CD4-positive, alpha-beta T cell treated with Interleukin-17A for 4 hours (primary cell): Measurements from ENCODE around the gene PBXIP1.
"Not testable (repeated sequence)": the region's sequence is repeated elsewhere in the genome, so short reads cannot be mapped to it uniquely, and the experiment has no call there.

ENCODE experiments used
- DNase-seq: peaks from one replicate; pipeline ENCODE4 v3.0.0-alpha.2; 2020; ENCODE audit warnings: mixed read lengths

Gene PBXIP1

GRCh38 chr1:154994591-154994990 lies 38.7 kb upstream of the PBXIP1 start:
- DNase-seq, result no peak

GRCh38 chr1:154994269-154994587 lies 38.3 kb upstream of the PBXIP1 start:
- no peak for DNase-seq

DNA sequence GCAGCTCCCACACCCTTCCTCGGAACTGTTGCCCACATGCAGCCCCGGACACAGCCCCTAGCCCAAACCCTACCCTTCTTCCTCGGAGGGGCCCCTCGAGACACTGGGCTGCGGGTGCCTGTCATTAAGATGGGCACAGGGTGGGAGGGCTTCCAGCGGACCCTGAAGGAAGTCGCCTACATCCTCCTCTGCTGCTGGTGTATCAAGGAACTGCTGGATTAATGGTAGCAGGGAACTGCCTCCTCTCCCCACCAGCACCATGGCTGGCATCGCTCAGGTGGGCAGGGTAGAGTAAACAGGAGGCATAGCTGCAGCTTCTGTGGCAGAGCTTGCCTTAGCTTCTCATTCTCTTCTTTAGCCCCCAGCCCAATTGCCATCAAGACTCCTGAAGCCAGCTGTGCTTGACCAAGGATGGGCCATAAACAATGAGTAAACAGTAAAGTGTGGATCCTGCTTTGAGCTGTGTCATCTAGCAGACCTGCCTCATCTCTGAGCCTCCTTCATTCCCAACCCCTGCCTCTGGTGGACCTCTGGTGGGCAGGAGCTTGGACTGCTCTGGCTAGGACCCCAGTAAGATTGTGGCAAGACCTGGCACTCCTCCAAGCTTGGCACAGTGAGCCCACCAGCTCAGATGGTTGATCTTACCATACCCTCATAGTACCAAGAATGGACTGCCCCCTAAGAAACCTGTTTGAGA lies 37.8 kb upstream of the PBXIP1 start, which contains the start of gene LENEP:
TSS of gene LENEP (plus strand) at position 15 of the 697 bp plus-strand sequence. CDS start at position 37, 22 bp downstream.
- DNase-seq, result no peak

GRCh38 chr1:154992721-154993571 lies 37.0 kb upstream of the PBXIP1 start:
- peak; percentile 37 for DNase-seq

DNA sequence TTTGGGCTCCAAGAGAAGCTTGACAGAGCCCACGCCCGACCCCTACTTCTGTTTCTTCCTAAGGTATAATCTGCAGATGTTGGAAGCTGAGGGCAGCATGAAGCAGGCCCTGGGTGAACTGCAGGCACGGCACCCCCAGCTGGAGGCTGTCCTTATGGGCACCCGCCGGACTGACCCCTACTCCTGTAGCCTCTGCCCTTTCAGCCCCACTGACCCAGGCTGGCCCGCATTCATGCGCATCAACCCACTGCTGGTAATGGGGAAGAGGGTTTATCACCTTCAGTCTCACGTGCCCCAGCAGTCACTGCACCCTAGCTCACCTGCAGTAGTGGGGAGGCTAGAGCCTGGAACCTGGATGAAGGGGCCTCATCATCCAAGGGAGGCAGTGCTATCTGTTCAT lies 34.4 kb upstream of the PBXIP1 start:
- no peak for DNase-seq

DNA sequence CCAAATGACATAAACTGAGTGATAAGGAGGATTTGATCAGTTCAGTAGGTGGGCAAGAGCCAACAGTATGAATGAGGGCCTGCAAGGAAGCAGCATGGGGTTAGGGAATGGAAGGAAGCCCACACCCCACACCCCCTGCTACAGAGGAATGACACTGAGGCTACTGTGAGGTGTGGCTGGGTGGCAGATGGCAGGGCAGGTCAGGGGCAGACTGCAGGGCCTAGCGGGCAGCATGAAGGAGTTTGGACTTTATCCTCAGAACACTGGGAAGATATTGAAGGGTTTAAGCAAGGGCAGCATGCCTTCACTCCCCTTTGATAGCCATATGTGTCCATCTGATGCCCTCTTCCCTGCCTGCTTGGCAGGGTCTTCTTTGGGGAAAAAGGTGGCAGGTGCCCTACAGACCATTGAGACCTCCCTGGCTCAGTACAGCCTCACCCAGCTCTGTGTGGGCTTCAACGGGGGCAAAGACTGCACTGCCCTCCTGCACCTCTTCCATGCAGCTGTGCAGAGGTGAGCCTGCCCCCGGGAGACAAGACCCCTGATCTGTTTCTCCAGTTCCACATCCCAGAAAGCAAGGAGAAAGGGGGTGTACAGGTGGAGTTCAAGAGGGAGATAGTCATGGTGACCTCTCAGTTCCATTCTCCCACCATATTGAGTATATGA lies 33.4 kb upstream of the PBXIP1 start:
- DNase-seq, result no peak

DNA sequence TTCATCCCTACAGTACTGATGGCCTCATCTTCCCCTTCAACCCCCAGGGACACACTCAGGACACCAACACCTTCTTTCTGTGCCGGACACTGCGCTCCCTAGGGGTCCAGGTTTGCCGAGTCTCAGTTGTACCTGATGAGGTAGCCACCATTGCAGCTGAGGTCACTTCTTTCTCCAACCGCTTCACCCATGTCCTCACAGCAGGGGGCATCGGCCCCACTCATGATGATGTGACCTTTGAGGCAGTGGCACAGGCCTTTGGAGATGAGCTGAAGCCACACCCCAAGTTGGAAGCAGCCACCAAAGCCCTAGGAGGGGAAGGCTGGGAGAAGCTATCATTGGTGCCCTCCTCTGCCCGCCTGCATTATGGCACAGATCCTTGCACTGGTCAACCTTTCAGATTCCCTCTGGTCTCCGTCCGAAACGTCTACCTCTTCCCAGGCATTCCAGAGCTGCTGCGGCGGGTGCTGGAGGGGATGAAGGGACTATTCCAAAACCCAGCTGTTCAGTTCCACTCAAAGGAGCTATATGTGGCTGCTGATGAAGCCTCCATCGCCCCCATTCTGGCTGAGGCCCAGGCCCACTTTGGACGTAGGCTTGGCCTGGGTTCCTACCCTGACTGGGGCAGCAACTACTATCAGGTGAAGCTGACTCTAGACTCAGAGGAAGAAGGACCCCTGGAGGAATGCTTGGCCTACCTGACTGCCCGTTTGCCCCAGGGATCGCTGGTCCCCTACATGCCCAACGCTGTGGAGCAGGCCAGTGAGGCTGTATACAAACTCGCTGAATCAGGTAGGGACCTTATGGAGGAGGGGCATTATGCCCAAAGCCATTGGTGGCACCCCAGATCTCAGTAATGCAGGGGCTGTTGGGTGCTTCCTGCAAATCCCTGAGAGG lies 32.4 kb upstream of the PBXIP1 start:
- peak; percentile 38 for DNase-seq

GRCh38 chr1:154987326-154987725 lies 31.4 kb upstream of the PBXIP1 start:
- DNase-seq, result no peak

- not testable (repeated sequence) for DNase-seq
These were observed 30.8 kb upstream of the PBXIP1 start for GRCh38 chr1:154986736-154987135.

DNA sequence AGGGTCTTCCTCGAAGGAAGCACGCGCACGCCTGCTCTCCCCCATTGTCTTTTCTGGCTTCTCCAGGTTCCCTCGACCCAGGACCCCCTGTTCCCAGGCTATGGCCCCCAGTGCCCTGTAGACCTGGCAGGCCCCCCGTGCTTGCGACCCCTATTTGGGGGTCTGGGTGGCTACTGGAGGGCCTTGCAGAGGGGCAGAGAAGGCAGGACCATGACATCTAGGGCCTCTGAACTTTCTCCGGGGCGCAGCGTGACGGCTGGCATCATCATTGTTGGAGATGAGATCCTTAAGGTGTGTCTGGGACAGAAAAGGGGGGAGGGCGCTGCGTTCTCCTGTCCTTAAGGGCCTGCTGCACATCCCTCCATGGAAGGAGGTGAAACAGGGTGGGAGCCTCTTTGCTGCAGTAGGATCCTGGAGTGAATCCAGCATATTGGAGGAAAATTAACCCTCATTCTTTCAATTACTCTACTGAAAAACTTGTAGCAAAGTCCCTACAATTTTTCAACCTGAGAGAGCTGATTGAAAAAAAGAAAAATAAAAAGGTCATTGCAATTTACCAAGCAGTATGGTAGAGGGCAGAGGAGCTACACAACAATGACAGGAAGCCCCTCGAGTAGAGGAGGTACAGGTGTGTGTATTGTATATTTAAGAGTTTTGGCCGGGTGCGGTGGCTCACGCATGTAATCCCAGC lies 28.0 kb upstream of the PBXIP1 start:
- no peak for DNase-seq

DNA sequence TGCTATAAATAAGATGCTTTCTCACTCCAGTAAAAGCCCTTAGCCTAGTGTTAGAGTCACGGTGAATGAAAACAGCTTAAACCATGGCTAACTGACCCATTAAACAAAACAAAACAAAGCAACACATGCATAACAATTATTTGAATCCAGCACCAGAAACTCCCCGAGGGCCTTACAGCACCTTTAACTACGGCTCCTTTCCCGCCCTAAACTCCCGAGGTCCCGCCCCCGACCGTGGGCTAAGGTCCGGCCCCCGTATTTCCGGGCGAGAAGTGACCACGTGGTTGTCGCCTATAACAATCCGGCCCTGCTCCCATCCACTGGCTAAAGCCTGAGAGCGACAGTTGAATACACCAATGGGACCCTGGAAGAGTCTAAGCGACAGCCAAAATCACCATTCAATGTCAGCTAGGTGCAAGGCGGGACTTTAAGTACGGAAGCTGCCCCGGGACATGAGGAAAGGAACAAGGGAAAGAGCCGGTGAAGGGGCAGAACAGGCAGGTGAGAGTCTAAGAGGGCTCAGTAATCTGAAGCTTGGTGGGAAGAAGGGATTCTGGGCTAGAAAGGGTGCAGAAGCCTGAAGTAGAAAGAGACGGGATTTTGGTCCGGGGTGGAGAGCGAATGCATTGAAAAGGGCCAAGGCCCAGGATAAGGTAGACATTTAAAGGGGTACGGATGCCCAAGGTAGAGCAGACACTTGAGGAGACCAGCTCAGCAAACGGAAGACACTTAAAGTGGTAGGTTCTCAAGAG lies 27.2 kb upstream of the PBXIP1 start, which contains the start of gene FLAD1:
TSS of gene FLAD1 (plus strand) at position 448 of the 752 bp plus-strand sequence. CDS start 351 bp downstream, outside the sequence.
- DNase-seq, result peak; percentile 95

GRCh38 chr1:154982341-154982740 lies 26.4 kb upstream of the PBXIP1 start:
- no peak for DNase-seq

- no peak for DNase-seq
These were observed 22.5 kb upstream of the PBXIP1 start for GRCh38 chr1:154978360-154978759.

- not testable (repeated sequence) for DNase-seq
These were observed 21.9 kb upstream of the PBXIP1 start for GRCh38 chr1:154977762-154978161.

GRCh38 chr1:154975409-154976059 lies 19.6 kb upstream of the PBXIP1 start:
- peak; percentile 59 for DNase-seq

DNA sequence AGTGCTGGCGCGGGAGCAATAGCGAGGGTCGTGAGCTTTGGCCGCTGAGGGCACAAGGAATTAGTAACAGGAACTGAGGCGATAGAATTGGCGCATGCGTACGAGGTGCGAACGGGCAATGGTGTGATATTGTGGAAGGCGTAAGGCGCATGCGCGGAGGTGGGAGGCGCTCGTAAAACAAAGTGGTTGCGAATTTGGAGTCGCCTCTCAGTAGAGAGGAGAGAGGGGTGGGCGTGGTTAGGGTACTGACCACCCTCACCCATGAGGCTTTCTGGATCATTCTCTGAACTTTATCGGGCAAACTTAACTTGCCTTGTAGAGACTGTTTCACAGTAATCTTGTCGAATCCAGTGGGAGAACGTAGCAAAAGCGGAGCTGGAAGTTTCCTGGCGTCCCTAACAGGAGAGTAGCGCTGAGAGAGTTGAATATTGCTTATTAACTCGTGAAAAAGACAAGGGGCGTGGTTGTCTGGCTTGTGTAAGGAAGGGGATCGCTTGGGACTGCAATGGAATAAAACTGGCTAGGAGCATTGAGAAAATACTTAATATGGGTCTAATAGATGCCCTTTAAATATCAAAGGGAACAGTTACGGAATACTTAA lies 19.0 kb upstream of the PBXIP1 start:
- peak; percentile 97 for DNase-seq

DNA sequence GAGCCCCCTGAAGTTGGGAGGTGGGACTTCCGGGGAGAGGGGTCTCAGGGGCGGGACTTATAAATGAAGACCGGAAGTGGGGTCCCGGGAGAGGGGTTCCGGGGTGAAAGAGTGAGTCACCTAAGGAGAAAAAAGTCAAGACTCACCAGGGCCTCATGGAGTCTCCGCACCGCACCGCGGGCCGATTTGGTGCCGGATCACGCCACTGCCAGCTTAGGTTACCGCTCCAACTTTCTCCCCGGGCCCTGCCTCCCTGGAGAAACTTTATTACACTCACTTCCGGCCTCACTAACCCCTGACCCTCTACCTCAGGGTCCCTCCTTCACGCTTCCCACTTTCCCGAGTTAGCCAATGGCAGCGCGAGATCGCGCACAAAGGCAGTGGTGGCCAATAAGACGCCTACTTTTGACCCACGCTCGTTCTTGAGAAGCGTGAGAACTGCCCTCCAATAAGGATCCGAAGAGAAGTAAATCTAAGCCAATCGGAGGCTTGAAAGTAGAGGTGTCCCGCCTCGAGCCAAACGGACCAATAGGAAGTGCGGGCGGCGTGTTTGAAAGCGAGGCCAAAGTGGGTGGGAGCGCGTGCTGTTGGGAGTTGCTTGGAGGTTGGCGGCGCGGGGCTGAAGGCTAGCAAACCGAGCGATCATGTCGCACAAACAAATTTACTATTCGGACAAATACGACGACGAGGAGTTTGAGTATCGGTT lies 18.4 kb upstream of the PBXIP1 start, which contains the start of gene CKS1B:
TSS of gene CKS1B (plus strand) at position 580 of the 706 bp plus-strand sequence. CDS start at position 645, 65 bp downstream.
- peak; percentile 96 for DNase-seq

DNA sequence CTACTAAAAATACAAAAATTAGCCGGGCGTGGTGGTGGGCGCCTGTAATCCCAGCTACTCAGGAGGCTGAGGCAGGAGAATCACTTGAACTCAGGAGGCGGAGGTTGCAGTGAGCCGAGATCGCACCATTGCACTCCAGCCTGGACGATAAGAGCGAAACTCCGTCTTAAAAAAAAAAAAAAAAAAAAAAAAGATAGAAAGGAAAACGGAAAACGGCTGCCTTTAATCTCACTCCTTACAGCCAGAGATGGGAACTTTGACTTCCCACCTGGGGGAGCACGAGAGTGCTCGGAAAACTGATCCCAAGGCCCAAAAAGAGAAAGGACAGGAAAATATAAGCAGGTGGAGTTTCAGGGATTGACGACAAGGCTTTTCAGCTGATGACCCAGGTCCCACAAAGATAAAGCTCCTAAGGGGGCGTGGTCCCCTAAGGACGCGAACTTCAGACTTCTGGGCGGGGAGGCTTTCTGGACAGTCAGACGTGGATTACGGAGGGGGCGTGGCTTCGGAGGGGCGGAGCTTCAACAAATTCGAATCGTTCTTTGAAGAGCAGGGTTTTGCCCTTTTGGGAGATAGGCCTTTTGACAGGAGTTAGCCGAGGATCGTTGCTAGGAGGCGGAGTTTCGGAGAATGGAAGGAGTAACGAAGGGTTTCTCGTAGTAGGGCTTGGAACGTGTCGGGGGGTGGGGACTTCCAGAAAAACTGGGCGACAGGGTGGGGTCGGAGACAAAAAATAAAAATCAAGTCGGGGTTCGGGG lies 17.6 kb upstream of the PBXIP1 start:
- peak; percentile 96 for DNase-seq
